GM18868 (cell line): Measurements from ENCODE around the gene GALNT9.
"Not testable (repeated sequence)": the region's sequence is repeated elsewhere in the genome, so short reads cannot be mapped to it uniquely, and the experiment has no call there.

Experiments
- ATAC-seq: cut with Tn5 transposase; IDR thresholded peaks from one replicate; pipeline ENCODE4 v1.9.1; 2021; ENCODE audit warnings: mild to moderate bottlenecking, moderate library complexity; ENCODE audit not compliant: unreplicated experiment

GALNT9 gene

DNA sequence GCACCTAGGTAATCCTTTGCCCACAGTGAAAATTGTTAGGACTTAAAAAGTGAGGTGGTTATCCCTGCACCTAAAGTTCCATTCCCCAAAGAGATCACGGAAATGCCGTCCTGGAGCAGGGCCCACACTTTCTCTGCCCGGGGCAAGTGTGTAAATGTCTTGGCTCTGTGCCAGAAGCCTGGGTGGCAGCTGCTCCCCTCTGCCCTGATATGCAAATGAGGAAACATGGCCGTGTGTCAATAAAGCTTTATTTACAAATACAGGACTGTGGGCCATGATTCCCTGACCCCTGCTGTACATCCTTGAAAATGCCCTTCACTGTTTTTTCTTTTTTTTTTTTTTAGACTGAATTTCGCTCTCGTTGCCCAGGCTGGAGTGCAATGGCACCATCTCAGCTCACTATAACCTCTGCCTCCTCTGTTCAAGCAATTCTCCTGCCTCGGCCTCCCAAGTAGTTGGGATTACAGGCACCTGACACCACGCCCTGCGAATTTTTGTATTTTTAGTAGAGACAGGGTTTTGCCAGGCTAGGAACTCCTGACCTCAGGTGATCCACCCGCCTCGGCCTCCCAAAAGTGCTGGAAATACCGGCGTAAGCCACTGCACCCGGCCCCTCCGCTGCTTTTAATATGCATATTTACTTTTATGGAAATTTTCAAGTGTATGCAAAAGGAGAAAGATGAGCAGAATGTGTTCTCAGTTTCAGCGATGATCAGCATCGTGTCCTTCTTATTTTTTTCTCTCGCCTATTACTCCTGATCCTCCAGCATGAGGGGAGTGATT, 75.5 kb downstream of the GALNT9 start:
- ATAC-seq: no peak

DNA sequence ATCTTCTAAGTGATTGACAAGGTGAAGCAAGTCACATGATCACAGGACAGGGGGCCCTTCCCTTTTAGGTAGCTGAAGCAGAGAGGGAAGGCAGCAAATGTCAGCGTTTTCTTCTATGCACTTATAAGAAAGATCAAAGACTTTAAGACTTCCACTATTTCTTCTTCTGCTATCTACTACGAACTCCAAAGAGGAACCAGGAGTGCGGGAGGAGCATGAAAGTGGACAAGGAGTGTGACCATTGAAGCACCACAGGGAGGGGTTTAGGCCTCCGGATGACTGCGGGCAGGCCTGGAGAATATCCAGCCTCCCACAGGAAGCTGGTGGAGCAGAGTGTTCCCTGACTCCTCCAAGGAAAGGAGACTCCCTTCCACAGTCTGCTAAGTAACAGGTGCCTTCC, 76.4 kb downstream of the GALNT9 start:
- not testable (repeated sequence) for ATAC-seq

DNA sequence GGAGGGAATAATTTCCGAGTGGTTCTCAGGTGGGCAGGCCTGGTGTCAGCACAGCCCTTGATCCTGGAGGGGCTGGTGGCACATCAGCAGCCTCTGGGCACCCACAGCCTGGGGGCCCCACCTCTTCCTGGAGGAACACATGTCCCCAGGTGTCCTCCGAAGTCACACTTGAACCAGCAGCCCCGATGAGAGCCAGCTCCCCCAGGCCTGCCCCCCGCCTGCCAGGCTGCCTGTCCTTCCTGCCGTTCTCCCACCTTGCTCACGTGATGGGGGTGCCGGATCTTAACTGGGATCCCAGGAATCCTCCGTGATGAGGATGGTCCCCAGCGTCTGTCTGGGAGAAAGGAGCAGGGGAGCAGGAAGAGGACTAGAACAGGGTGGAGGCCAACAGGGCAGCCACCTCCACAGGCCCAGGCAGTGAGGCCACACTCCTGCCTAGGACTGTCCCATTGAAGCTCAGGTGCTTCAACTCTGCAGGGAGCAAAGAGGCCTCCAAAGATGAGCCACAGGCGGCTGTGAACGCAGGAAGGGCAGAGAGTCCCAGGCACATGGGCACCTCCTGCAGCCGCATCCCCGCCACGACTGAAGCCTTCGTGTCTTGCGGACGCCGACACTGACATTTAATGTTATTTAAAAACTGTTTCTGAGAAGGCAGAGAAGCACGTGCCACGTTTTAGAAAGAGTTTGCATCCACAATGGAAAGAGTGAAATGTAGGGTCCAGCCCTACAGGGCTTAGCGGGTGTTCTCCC, 77.5 kb downstream of the GALNT9 start:
- ATAC-seq: no peak

DNA sequence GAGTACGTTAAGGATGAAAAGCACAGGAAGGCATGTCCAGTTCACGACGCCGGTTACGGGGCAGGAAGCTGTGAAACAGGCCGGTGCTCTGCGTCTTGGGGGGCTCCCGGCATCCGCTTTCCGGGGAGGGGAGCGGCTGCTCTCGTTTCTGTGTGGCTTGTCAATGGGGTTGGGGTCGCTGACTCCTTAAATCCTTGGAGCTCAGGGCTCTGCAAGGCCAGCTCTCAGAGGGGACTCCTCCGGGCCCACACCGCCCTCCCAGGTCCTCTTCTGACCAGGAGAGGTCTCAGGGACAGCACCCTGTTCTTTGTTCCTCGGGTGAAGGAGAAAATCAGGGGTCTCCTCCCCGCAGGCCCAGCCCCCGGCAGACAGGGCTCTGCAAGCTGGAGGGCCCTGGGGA, 78.1 kb downstream of the GALNT9 start:
- ATAC-seq: no peak

DNA sequence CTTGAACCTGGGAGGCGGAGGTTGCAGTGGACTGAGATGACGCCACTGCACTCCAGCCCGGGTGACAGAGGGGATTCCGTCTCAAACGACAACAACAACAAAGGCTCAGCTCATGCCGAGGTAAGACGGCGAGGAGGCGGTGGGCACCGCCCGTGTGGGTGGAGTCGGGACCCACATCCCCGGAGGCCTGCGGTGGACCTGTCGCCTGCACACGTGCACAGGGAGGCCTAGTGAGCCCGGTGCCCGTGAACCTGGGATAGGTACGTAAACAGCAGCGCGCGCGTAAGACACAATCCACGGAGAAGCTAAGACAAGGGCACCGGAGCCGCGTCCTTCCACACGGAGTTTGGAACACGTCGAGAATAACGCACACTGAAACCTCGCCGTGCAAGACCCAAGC, 78.7 kb downstream of the GALNT9 start:
- ATAC-seq: no peak

DNA sequence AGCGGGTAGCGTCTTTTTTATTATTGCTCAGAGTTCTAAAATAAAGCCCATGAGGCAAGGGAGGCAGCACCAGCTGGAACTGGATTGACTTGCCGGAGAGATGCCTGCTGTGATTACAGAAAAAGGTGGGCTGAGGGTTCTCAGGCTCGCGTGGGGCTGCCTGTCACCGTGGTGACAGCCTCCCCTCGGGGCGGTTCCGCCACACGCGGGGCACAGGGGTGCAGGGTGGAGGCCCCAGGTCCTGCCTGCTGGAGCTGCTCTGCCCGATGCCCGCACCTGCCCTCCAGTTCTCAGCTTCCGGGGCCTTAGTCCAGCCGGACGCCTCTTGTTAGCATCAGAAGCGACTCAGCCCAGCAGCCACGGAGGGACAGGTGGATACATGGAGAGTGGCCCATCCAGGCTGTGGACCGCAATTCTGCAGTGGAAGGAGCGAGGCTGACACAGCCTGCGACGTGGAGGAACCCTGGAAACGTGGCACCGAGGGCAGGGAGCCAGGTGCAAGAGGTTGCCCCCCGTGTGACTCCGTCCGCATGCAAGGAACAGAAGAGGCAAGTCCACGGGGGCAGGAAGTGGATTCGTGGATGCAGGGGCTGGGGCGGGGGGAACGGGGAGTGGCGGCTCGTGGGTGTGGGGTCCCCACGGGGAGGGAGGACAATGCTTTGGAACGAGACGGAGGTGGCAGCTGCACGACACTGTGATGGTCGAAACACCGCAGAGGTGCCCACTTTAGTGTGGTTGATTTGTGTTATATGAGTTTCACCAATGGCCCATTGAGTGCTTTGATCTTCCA, 79.5 kb downstream of the GALNT9 start:
- ATAC-seq: no peak

DNA sequence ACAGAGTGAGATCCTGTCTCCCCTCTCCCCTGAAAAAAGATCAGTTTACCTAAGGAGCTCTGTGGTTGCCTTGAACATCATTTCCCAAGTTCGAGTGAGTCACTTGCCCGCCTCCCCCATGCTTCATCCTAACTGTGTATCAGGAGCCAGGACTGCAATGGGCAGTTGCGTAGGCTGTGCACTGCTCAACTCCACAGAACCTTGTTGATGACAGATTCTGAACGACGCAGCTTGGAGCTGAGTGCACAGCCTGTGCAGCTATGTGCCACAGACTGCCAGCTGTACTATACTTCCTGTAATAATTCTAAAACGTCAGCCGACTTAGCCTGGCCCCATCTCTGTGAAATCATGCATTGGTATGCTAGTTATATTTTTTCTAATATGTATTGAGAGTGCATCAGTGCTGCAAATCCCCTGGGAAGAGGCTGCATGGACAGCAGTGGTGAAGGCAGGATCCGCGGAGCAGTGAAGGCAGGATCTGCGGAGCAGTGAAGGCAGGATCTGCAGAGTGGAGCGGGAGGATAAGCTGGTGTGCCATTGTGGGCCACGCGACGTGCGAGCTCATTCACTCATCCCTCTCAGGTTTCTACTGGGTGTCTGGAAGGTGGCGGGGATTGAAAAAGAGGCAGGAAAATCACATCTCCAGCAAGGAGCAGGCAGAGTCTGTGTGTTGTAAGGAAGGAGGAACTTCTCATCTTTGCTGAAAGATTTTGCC, 80.8 kb downstream of the GALNT9 start:
- ATAC-seq: no peak

DNA sequence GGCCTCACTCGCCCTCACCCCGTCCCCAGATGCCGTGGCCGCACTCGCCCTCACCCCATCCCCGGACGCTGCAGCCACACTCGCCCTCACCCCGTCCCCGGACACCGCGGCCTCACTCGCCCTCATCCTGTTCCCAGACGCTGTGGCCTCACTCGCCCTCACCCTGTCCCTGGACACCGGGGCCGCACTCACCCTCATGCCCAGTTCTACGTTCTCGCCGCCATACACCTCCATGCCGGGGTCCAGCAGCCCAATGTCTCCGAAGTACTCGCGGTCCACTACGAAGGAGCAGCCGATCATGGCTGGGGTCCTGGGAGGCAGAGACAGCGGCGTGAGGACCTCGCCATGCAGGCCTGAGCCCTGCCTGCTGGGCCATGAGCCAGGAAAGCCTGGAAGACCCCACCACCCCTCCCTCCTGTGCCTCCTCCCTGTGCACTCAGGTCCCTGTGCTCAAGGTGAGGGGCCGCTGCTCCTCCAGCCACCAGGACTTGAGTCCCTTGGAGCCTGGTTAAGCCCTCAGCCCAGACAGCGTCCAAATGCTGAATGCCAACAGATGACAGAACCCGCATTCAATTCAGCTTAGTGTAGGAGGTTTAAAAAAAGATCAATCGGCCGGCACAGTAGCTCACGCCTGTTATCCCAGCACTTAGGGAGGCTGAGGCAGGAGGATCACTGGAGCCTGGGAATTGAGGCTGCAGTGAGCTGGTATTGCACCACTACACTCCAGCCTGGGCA, 81.5 kb downstream of the GALNT9 start:
- no peak for ATAC-seq

DNA sequence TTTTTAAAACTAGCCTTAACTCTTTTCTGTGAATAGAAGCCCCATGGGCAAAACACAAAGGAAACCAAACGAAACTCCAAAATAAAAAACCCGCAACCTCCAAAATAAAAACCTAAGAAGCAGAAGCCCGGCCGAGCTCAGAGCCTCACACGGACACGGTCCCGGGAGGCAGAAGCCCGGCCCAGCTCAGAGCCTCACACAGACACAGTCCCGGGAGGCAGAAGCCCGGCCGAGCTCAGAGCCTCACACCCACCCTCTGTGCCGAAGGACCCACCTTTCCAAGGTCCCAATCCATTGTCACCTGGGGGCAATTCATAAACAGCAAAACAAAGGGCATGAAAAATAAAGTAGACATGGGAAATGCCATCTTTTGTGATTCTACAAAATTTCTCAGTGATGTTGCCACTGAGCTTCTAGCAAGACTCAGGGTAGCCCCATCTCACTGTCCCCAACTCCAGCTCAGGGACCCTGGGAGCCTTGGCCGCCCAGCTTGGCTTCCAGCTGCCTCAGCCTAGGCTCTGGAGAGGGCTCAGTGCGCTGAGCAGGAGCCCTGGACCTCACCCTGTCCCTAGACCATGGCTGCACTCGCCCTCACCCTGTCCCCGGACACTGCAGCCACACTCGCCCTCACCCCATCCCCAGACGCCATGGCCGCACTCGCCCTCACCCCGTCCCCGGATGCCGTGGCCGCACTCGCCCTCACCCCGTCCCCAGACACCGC, 82.2 kb downstream of the GALNT9 start:
- no peak for ATAC-seq

DNA sequence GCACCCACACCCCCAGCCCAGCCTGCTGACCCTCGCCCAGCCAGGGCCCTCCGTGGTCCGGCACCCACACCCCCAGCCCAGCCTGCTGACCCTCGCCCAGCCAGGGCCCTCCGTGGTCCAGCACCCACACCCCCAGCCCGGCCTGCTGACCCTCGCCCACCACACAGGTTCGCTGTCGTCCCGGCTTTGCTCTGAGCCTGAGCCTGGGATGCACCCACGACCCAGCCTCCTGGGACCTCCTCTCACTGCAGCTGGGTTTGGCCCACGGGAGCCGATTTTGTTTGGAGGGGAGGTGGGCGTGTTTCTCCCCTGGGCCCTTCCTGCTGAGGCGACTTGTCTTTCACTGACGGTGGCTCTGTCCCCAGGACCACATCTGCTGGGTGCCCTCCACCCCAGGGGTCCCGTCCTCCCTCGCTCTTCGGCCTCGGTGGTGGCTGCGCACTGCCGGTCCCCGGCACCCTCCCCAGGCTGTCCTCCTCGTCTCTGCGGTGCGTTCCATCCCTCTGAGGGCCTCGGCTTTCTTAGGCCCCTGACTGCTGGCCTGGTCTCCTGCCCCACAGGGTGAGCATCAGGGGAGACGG, 83.8 kb downstream of the GALNT9 start:
- no peak for ATAC-seq

DNA sequence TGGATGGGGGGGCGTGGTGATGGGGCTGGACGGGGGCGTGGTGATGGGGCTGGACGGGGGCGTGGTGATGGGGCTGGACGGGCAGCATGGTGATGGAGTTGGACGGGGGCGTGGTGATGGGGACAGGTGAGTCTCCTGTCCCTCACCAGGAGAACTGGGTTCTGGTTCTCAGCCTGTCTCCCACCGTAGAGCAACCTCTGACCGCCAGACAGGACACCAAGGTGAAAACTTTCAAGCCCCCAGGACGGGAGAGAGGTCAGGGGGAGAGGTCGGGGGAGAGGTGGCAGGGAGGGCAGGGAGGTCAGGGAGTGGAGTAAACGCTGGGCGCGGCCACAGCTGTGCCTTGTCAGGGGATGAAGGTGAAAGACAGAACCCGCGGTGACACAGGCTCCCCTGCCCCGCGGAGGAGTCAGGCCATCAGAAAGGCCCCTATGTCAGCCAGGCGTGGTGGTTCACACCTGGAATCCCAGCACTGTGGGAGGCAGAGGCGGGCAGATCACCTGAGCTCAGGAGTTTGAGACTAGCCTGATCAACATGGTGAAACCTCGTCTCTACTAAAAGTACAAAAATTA, 84.6 kb downstream of the GALNT9 start:
- ATAC-seq: no peak

DNA sequence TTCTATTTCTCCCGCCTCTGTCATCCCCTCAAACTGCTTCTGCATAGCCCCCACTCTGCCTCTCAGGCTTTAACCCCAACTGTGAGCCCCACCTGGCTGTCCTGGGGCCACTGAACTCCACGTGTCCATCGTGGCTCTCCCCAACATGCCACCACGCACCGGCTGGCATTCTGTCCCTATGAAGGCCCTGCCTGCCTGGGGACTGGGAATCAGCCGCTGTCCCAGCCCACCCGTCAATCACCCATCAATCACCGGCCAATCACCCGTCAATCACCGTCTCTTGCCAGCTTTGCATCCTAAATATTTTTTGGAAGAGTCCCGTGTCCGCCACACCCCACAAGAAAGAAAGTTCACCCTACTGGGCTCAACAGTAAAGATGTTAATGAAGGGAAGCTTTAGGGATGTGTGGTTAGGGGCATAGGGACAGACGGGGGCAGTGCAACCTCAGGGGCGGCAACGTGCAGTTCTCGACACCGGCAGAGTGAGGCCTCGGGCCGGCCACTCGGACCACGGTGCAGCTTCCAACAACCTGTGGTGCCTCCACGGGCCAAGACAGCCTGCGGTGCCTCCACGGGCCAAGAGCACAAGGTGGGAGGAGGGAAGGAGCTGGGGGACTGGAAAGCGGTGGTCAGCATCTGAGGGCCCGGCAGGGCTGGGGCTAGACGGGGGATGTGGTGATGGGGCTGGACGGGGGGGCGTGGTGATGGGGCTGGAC, 85.6 kb downstream of the GALNT9 start:
- no peak for ATAC-seq

DNA sequence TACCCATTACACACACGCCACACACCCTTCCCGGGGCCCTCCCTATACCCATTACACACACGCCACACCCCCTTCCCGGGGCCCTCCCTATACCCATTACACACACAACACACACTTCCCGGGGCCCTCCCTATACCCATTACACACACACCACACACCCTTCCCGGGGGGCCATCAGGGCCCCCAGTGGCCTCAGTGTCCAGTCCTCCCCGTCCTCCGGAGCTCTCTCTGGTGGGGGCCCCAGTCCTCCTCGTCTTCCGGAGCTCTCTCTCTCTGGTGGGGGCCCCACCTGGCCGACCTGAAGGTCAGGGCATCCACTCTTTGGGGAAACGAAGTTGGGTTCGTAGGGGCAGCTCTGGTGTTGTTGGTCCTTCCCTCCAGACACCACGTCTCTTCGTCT, 86.2 kb downstream of the GALNT9 start:
- ATAC-seq: not testable (repeated sequence)

DNA sequence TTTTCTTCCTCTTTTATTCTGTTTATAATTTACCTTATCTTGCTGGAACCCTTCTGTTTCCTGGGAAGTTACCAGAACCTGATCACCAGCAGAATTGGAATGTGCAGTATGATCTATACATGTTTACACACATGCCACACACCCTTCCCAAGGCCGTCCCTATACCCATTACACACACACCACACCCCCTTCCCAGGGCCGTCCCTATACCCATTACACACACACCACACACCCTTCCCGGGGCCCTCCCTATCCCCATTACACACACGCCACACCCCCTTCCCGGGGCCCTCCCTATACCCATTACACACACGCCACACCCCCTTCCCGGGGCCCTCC, 88.8 kb downstream of the GALNT9 start:
- not testable (repeated sequence) for ATAC-seq

DNA sequence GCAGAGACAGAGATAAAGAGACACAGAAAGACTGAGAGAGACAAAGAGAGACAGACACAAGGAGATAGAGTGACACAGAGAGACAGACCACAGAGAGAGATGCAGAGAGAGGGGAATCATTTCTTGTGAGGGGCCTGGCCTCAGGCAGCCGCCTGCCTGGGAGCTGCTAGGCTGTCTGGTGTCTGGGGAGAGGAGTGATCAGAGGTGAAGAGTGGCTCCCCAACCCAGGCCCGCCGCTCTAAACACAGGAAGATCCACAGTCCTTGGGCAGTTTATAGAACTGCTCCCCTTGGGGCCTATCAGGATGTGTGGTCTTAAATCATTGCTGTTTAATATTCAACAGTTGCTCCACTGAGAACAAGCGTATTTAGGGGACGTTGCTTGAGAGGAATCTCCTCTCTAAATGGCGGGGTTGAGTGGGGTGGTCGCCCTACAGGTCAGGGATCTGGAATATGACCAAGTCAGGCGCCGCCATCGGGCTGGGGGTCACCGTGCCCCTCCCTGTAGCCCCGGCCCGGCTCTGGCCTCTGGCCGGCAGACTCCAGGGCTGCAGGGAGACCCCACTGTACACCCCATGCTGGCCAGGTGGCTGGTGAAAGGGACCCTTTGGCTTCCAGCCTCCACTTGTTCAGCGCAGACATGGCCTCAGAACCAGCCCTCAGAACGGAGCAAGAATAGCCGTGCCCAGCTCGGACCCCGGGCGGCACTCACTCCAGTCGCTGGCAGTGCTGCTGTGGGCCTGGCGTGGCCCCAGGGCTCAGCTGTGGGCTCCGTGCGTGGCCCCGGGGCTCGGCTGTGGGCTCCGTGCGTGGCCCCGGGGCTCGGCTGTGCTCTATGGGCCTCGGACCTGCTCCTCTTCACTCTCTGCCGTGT, 89.4 kb downstream of the GALNT9 start:
- ATAC-seq: no peak

DNA sequence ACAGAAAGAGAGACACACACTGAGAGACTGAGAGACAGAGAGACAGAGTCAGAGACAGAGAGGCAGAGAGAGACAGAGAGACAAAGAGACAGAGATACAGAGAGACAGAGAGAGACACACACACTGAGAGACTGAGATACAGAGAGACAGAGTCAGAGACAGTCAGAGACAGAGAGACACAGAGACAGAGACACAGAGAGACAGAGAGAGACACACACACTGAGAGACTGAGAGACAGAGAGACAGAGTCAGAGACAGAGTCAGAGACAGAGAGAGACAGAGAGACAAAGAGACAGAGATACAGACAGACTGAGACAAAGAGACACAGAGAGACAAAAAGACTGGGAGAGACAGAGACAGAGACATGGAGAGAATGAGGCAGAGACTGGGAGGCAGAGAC, 90.0 kb downstream of the GALNT9 start:
- ATAC-seq: no peak

DNA sequence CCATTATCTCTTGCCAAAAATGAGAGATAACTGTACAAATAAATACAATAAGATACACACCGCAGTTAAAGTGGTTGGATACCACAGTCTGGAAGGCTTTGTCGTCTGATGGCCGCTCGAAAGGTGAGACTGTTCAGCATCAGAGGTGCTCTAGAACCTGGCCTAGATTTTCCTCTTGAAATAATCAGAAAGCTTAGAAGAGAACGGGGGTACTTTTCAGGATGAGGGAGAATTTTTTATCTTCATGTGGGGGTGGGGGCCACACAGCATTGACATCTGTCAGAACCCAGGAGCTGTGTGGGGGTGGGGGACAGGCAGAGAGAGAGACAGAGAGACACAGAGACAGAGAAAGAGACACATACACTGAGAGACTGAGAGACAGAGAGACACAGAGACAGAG, 90.5 kb downstream of the GALNT9 start:
- ATAC-seq: no peak

DNA sequence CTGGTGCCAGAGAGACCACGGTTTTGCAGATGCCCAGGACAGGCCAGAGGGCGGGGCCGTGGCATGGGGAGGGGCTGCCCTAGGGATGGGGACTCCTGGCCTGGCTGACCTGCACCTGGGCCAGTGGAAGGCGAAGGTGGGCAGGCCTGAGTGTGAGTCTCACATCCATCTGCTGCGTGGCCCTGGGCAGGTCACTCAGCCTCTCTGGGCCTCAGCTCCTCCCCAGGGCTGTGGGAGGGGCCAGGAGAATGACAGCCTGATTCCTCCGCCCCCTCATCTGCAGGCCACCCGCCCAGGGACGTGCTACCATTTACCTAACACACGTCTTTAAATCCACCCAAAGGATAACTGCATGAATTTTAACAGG, 90.9 kb downstream of the GALNT9 start:
- no peak for ATAC-seq
